C4-2B (cell line): Measurements from ENCODE around the gene DNAH6.

Source experiments
- ZFX ChIP-seq: fragments of 450-650 bp; IDR thresholded peaks from 2 replicates; pipeline ENCODE4 v1.6.1; 2017
- TF ChIP-seq, protein P1 (sequence below): fragments of 450-650 bp; conservative IDR thresholded peaks from 2 replicates; pipeline ENCODE4 v1.5.1; 2017; ENCODE audit warnings: mild to moderate bottlenecking

- TF ChIP-seq, protein P1, sequence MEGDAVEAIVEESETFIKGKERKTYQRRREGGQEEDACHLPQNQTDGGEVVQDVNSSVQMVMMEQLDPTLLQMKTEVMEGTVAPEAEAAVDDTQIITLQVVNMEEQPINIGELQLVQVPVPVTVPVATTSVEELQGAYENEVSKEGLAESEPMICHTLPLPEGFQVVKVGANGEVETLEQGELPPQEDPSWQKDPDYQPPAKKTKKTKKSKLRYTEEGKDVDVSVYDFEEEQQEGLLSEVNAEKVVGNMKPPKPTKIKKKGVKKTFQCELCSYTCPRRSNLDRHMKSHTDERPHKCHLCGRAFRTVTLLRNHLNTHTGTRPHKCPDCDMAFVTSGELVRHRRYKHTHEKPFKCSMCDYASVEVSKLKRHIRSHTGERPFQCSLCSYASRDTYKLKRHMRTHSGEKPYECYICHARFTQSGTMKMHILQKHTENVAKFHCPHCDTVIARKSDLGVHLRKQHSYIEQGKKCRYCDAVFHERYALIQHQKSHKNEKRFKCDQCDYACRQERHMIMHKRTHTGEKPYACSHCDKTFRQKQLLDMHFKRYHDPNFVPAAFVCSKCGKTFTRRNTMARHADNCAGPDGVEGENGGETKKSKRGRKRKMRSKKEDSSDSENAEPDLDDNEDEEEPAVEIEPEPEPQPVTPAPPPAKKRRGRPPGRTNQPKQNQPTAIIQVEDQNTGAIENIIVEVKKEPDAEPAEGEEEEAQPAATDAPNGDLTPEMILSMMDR, result no peak
- no peak for TF ChIP-seq ZFX
These were observed 152.8 kb downstream of the DNAH6 start for GRCh38 chr2:84669122-84669521.
